Measurements from ENCODE around the gene ZNF750.

ZNF750 gene

GRCh38 chr17:82859431-82860403, 19.9 kb upstream of the ZNF750 start:
- DNase-seq (ENCODE audit: low read depth): no peak

GRCh38 chr17:82858376-82859126, 18.7 kb upstream of the ZNF750 start:
- no peak for DNase-seq (ENCODE audit: low read depth)

- no peak for DNase-seq (ENCODE audit: low read depth)
Measured at GRCh38 chr17:82856361-82856760, 16.5 kb upstream of the ZNF750 start.

- no peak for DNase-seq (ENCODE audit: low read depth)
Measured at GRCh38 chr17:82854226-82854625, 14.4 kb upstream of the ZNF750 start.

GRCh38 chr17:82851381-82851780, 11.6 kb upstream of the ZNF750 start:
- no peak for DNase-seq (ENCODE audit: low read depth)

GRCh38 chr17:82849076-82849945, 9.5 kb upstream of the ZNF750 start:
- DNase-seq (ENCODE audit: low read depth): no peak

GRCh38 chr17:82848022-82848592, 8.3 kb upstream of the ZNF750 start:
- no peak for DNase-seq (ENCODE audit: low read depth)

- DNase-seq (ENCODE audit: low read depth): no peak
Measured at GRCh38 chr17:82846061-82846691, 6.4 kb upstream of the ZNF750 start.

GRCh38 chr17:82845163-82845807, 5.5 kb upstream of the ZNF750 start:
- DNase-seq (ENCODE audit: low read depth): no peak

GRCh38 chr17:82844796-82845162, 5.0 kb upstream of the ZNF750 start:
- DNase-seq (ENCODE audit: low read depth): no peak

GRCh38 chr17:82843904-82844680, 4.3 kb upstream of the ZNF750 start:
- DNase-seq (ENCODE audit: low read depth): no peak

GRCh38 chr17:82841921-82842596, 2.2 kb upstream of the ZNF750 start:
- DNase-seq (ENCODE audit: low read depth): no peak

GRCh38 chr17:82840431-82840831, 609 bp upstream of the ZNF750 start:
- DNase-seq (ENCODE audit: low read depth): no peak

GRCh38 chr17:82838386-82839063, 1.3 kb downstream of the ZNF750 start:
- no peak for DNase-seq (ENCODE audit: low read depth)

GRCh38 chr17:82837586-82838320, 2.1 kb downstream of the ZNF750 start:
- DNase-seq (ENCODE audit: low read depth): no peak

GRCh38 chr17:82836823-82837357, 2.9 kb downstream of the ZNF750 start:
- DNase-seq (ENCODE audit: low read depth): no peak

- DNase-seq (ENCODE audit: low read depth): no peak
Measured at GRCh38 chr17:82835766-82836512, 3.9 kb downstream of the ZNF750 start.

All from T follicular helper cell (primary cell).